Muscle of leg (tissue), 11 donors: ENCODE measurements around the gene PKD2L1. TPM values are rescaled to one million over a fixed set of nuclear protein-coding genes. Genes with fewer than 3 reads are reported as not detected.

ENCODE experiments used
- DNase-seq: peaks from one replicate; pipeline ENCODE4 v3.0.0; 2013
- H3K27ac ChIP-seq: one replicate; pipeline ENCODE4 v1.5.1; 2013; ENCODE audit warnings: mild to moderate bottlenecking, low read length, control low read depth
- H3K27me3 ChIP-seq: one replicate; pipeline ENCODE4 v1.6.1; 2013; ENCODE audit warnings: low read length; ENCODE audit not compliant: control insufficient read depth, insufficient read depth
- H3K36me3 ChIP-seq: one replicate; pipeline ENCODE4 v1.6.1; 2013; ENCODE audit warnings: low read length; ENCODE audit not compliant: control insufficient read depth, insufficient read depth
- H3K4me1 ChIP-seq: one replicate; pipeline ENCODE4 v1.6.1; 2013; ENCODE audit warnings: low read length; ENCODE audit not compliant: control insufficient read depth, insufficient read depth
- H3K4me3 ChIP-seq: one replicate; pipeline ENCODE4 v1.5.1; 2013; ENCODE audit warnings: low read length, control low read depth
- H3K9me3 ChIP-seq: replicated peaks from 2 replicates; pipeline ENCODE4 v1.6.1; 2013; ENCODE audit warnings: low read depth, low read length; ENCODE audit not compliant: control insufficient read depth
- WGBS: methylation state at CpG from one replicate; pipeline ENCODE4 v1.1.5; 2013; ENCODE audit warnings: missing lambda C conversion rate; ENCODE audit not compliant: insufficient coverage; 5-methylcytosine and 5-hydroxymethylcytosine counted together
- polyA plus RNA-seq, 8 donors: library from polyadenylated mRNA; unstranded; fragments of 120-200 nt; gene quantifications; one replicate each; pipeline versions ENCODE4 v1.2.1 to v1.2.3, GENCODE V29; 2013; ENCODE audit warnings: inconsistent platforms in 1 of 8, low replicate concordance in 1 of 8; ENCODE audit not compliant: insufficient read length in 8 of 8, insufficient read depth in 1 of 8
- total RNA-seq: library from RNA; stranded (reverse); fragments of 120-200 nt; gene quantifications from one replicate; pipeline ENCODE4 v1.2.4, GENCODE V29; 2013

PKD2L1 gene
- total and polyA plus RNA-seq, 9 donors, result 0.04 to 0.32 (median 0.11) TPM; not detected in 2

GRCh38 chr10:100333661-100334440 lies 3.8 kb upstream of the PKD2L1 start:
- no peak overlapping the region for H3K27ac ChIP-seq
- no peaks in the 10 kb centered on the region for H3K4me1 ChIP-seq
- WGBS, result no CpG with 5 or more reads among the region's 2 CpGs
- no peak for DNase-seq
- no peaks in the 10 kb centered on the region for H3K36me3 ChIP-seq
- no peak overlapping the region for H3K4me3 ChIP-seq
- no peaks in the 10 kb centered on the region for H3K9me3 ChIP-seq
- peaks cover 34% of the 10 kb centered on the region for H3K27me3 ChIP-seq

- H3K27ac ChIP-seq, result no peak overlapping the region
- no peaks in the 10 kb centered on the region for H3K36me3 ChIP-seq
- H3K9me3 ChIP-seq, result no peaks in the 10 kb centered on the region
- DNase-seq, result no peak
- H3K4me1 ChIP-seq, result no peaks in the 10 kb centered on the region
- peaks cover 34% of the 10 kb centered on the region for H3K27me3 ChIP-seq
- no peak overlapping the region for H3K4me3 ChIP-seq
- 49% methylated on average over 4 of the region's 4 CpGs for WGBS
Observed at GRCh38 chr10:100333106-100333505, 3.1 kb upstream of the PKD2L1 start.

- WGBS, result 71% methylated on average over 1 of the region's 5 CpGs
- H3K27me3 ChIP-seq, result peaks cover 32% of the 10 kb centered on the region
- H3K27ac ChIP-seq, result no peak overlapping the region
Observed at GRCh38 chr10:100328198-100328597, 1.8 kb downstream of the PKD2L1 start.

GRCh38 chr10:100327718-100328009 lies 2.4 kb downstream of the PKD2L1 start:
- no peak overlapping the region for H3K27ac ChIP-seq
- no peak for DNase-seq
- H3K4me1 ChIP-seq, result peaks cover 5% of the 10 kb centered on the region
- H3K9me3 ChIP-seq, result no peaks in the 10 kb centered on the region
- H3K27me3 ChIP-seq, result peaks cover 27% of the 10 kb centered on the region
- 75% methylated on average over 3 of the region's 3 CpGs for WGBS
- H3K4me3 ChIP-seq, result no peak overlapping the region
- no peaks in the 10 kb centered on the region for H3K36me3 ChIP-seq

More at GRCh38 chr10:100328198-100328597, 1.8 kb downstream of the PKD2L1 start:
- Histone ChIP-seq H3K36me3 (no peaks in the 10 kb centered on the region), H3K4me1 (peaks cover 5% of the 10 kb centered on the region), H3K9me3 (no peaks in the 10 kb centered on the region), H3K4me3 (no peak overlapping the region)
- no peak for DNase-seq

GRCh38 chr10:100327007-100327717 lies 2.9 kb downstream of the PKD2L1 start:
- Histone ChIP-seq H3K27me3 (peaks cover 26% of the 10 kb centered on the region), H3K36me3 (no peaks in the 10 kb centered on the region), H3K27ac (no peak overlapping the region), H3K4me1 (peaks cover 5% of the 10 kb centered on the region), H3K4me3 (no peak overlapping the region), H3K9me3 (no peaks in the 10 kb centered on the region)
- WGBS, result 26% methylated on average over 4 of the region's 8 CpGs
- DNase-seq, result peak; percentile 28

- Histone ChIP-seq H3K27ac (no peak overlapping the region), H3K4me3 (no peak overlapping the region), H3K27me3 (peaks cover 14% of the 10 kb centered on the region), H3K4me1 (peaks cover 5% of the 10 kb centered on the region), H3K9me3 (no peaks in the 10 kb centered on the region), H3K36me3 (no peaks in the 10 kb centered on the region)
- DNase-seq, result no peak
- WGBS, result 30% methylated on average over 4 of the region's 7 CpGs
Observed at GRCh38 chr10:100325158-100325557, 4.9 kb downstream of the PKD2L1 start.

- H3K27ac ChIP-seq, result no peak overlapping the region
- DNase-seq, result no peak
- H3K4me3 ChIP-seq, result no peak overlapping the region
- H3K4me1 ChIP-seq, result no peaks in the 10 kb centered on the region
- no CpG with 5 or more reads among the region's 1 CpG for WGBS
- no peaks in the 10 kb centered on the region for H3K36me3 ChIP-seq
- H3K27me3 ChIP-seq, result peaks cover 2% of the 10 kb centered on the region
- no peaks in the 10 kb centered on the region for H3K9me3 ChIP-seq
Observed at GRCh38 chr10:100319707-100320402, 10.2 kb downstream of the PKD2L1 start.

GRCh38 chr10:100318207-100318606 lies 11.8 kb downstream of the PKD2L1 start:
- H3K4me1 ChIP-seq, result no peaks in the 10 kb centered on the region
- H3K36me3 ChIP-seq, result no peaks in the 10 kb centered on the region
- H3K4me3 ChIP-seq, result no peak overlapping the region
- peaks cover 6% of the 10 kb centered on the region for H3K27me3 ChIP-seq
- DNase-seq, result no peak
- H3K27ac ChIP-seq, result no peak overlapping the region
- H3K9me3 ChIP-seq, result no peaks in the 10 kb centered on the region
- no CpG with 5 or more reads among the region's 4 CpGs for WGBS

- H3K9me3 ChIP-seq, result no peaks in the 10 kb centered on the region
- no peak overlapping the region for H3K4me3 ChIP-seq
- 71% methylated on average over 3 of the region's 4 CpGs for WGBS
- no peaks in the 10 kb centered on the region for H3K36me3 ChIP-seq
- H3K27me3 ChIP-seq, result peaks cover 6% of the 10 kb centered on the region
- no peak for DNase-seq
- no peak overlapping the region for H3K27ac ChIP-seq
- H3K4me1 ChIP-seq, result no peaks in the 10 kb centered on the region
Observed at GRCh38 chr10:100315615-100316014, 14.4 kb downstream of the PKD2L1 start.

GRCh38 chr10:100311298-100311697 lies 18.7 kb downstream of the PKD2L1 start:
- no peaks in the 10 kb centered on the region for H3K36me3 ChIP-seq
- no peak overlapping the region for H3K27ac ChIP-seq
- peaks cover 10% of the 10 kb centered on the region for H3K27me3 ChIP-seq
- no peaks in the 10 kb centered on the region for H3K4me1 ChIP-seq
- no peaks in the 10 kb centered on the region for H3K9me3 ChIP-seq
- DNase-seq, result no peak
- H3K4me3 ChIP-seq, result no peak overlapping the region
- WGBS, result no CpG with 5 or more reads among the region's 4 CpGs
